Fibroblast of skin of left biceps (primary cell): ENCODE results near the gene FBXW5.

Experiments used
- DNase-seq, 2 experiments: peaks; one replicate each; pipeline ENCODE4 v3.0.0-alpha.2; 2013; ENCODE audit warnings: low read depth in 2 of 2

The FBXW5 gene

DNA sequence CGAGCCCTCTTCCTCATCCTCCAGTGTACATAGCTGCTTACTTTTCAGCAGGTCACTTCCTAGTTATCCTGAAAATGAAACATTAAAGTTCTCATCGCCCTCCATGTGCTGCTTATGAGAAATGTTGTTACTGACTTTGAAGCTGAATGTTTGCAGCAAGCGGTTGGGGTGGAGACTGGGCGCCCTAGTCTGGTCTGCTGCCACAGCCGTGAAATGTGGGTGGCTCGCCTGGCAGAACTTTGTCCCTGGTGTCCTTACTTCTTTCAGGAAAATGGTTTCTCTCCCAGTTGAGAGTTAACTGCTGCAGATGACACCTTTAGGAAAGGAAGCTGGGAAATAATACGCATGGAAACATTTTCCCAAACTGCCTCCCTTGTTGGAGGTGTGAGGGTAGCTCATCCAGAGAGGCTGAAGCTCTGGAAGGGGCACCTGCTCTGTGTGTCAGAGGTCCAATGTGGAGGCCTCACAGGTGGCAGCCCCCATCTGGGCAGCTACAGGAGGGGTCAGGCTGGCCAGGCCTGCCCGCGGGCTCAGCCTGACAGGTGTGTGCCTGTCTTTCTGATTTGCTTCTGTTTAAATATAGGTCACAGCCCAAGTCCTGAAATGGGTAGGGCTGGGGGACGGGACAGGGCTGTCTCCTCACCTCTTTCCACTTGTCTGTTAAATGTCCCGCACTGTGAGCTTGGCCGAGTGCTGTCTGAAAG is 34.2 kb downstream of the FBXW5 start:
- DNase-seq, result no peak

DNA sequence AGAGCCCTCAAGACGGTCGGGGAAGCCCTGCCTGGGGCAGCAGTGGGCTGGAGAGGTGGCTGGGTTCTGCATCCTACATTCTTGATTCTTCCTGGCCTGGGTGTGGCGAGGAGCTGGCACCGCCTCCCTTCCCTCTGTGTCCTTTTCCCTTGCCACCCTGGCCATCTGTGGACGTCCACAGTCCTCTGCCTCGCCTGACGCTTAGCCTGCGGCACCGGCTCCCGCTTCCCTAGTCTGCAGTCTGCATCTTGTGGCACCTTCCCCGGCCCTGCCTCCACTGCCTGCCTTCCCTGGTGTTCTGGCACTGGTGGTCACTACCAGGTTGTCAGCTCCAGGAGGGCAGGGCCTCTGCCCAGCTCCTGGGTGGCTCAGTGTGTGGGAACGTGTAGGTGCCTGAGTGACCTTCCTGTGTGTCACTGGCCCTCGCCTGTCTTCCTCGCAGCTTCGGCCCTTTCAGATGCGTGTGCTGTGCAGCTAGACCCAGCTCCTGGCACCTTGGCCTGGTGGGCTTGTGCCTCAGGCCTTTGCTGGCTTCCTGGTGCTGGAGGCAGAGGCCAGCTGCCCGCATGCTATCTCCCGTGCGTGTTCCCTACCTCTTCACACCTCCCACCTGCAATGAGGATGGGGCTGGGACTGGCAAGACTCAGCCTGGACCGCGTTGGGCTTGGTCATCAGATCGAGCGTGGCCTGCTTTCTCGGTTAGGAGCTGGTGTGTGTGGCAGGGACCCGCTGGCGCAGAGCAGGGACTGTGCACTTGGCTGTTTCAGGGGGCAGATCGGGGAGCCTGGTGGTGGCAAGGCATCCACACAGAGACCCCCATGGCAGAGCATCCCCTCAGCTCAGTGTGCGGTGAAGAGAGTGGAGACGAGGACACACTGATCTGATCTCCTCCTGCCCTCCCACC is 37.3 kb downstream of the FBXW5 start:
- no peak for DNase-seq

DNA sequence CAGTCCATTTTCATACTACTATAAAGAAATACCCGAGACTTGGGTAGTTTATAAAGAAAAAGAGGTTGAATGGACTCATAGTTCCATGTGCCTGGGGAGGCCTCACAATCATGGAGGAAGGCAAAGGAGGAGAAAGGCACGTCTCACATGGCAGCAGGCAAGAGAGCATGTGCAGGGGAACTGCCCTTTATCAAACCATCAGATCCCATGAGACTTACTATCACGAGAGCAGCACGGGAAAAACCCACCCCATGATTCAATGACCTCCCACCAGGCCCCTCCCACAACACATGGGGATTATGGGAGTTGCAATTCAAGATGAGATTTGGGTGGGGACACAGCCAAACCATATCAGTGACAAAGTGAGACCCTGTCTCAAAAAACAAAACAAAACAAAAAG is 38.3 kb downstream of the FBXW5 start:
- no peak for DNase-seq

DNA sequence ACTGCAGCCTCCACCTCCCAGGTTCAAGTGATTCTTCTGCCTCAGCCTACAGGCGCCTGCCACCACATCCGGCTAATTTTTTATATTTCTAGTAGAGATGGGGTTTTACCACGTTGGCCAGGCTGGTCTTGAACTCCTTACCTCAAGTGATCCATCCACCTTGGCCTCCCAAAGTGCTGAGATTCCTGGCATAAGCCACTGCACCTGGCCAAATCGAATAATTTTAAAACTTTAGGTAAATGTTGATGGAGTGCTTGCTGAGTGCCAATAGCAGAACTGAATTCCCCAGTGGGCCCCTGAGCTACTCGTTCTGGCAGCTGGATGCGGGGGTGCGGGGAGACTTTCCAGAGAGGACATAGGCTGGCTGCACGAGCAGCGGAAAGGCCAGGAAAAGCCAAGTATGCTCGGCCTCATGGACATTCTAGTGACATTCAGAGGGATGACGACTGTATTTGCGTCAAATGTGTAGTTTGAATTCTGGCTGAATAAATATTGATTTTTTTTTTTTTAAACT is 41.4 kb downstream of the FBXW5 start:
- DNase-seq, result no peak

DNA sequence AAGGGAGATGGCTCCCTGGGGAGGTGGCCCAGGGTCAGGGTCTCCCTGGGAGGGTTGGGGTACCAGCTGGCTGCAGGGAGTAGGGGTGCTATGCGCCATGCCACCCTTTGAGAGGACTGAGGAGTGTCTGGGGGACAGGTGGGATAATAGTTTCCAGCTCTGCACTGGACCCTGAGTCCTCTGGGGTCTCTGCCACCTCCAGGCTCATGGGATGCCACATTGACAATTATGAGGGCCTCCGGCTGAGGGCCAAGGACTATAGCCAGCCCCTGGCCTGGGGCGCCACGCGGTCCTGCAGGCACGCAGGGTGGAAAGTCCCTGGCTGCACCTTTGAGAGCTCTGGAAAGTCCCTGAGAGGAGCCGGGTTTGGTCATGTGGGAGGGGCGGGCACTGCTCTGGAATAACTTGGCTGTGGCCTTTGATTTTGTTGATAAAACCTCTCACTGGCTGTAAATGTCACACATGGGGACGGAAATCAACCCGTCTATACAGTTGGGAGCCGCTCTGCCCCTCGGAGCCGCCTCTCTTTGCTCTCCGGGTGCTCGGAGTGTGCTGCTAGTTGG is 42.2 kb downstream of the FBXW5 start:
- DNase-seq, result no peak

DNA sequence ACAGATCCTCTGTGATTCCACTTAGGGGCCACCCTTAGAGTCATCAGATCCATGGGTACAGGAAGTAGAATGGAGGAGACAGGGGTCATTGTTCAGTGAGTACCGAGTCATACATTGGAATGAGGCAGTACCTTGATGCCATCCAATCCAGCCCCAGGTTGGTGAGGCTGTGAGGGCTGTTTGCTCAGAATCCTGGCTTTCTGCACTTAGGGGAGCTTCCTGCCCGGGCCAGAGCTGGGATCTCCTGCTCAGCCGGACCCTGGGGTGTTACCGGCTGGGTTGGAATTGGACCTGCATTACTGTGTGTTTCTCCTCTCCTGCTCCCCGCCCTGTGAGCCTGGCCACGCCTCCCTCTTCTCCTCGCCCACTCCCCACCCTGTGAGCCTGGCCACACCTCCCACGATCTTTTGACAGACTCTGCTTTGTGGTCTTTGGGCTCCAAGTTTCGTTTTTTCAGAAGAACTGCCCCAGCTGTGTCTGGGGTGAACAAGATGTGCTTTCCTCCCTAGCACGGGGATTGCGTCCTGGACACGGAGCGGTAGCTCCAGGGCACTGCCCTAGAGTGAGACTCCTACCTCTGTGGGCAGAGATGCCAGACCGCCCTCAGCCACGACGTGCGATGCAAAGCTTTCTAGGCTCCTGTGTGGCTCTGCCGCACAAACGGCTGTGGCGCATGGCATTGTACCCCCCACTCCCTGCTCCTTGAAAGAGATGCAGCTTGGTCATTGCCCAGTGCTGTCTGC is 42.9 kb downstream of the FBXW5 start:
- DNase-seq, result no peak

DNA sequence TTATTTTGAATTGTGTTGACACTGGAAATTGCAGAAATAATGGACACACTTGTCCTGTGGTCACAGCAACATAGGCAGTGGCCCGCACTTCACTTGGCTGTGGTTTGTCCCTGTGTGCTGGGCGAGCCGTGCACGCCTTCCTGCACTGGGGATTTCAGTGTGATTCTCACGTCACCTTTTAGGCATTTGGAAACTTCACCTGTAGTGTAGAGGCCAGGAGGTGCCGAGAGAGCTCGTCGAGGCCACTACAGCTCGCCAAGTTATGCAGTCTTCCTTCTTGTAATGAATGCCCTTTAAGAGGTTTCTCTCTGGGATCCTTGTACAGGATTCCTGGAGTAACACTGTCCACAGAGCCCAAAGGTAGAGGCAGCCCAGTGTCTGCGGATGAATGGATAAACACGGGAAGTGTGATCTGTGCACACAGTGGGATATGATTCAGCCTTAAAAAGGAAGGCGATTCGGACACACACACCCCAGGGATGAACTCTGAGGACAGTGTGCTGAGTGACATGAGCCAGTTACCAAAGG is 43.5 kb downstream of the FBXW5 start:
- DNase-seq, result no peak

DNA sequence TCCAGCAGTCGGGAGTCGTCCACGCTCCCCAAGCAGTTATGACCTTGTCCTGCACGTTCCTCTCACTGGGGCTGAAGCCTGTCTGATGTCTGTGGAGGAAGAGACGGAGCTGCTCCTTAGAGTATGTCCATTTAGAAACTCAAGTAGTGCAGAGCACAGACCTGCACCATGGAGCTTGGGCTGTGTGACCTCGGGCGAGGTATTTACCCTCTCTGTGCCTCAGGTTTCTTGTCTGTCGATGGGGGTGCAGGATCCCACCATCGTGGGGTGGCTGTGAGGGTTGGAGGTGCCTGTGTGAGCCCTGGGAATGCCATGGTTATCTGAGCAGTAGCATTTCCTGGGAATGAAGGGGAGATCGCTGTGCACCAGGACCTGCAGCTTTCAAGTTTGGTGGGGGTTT is 44.0 kb downstream of the FBXW5 start:
- no peak for DNase-seq

DNA sequence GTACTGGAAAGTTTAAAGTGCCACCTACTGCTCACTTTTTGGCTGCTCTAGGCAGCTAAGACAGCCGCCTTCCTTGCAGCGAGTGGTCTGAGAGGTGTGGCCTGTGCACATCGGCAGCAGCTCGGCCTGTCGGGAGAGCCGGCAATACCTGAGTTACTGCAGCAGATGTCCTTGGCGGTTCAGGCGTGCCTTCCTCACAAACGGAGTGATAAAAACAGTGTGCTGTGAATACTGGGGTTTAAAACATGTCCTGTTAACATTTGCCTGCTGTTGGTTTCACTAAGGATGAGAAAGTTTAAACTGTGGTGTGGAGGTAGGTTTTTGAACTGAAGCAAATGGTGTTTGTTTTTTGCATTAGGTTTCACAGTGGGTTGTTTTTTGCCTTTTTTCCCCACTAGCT is 45.3 kb downstream of the FBXW5 start:
- DNase-seq, result no peak

DNA sequence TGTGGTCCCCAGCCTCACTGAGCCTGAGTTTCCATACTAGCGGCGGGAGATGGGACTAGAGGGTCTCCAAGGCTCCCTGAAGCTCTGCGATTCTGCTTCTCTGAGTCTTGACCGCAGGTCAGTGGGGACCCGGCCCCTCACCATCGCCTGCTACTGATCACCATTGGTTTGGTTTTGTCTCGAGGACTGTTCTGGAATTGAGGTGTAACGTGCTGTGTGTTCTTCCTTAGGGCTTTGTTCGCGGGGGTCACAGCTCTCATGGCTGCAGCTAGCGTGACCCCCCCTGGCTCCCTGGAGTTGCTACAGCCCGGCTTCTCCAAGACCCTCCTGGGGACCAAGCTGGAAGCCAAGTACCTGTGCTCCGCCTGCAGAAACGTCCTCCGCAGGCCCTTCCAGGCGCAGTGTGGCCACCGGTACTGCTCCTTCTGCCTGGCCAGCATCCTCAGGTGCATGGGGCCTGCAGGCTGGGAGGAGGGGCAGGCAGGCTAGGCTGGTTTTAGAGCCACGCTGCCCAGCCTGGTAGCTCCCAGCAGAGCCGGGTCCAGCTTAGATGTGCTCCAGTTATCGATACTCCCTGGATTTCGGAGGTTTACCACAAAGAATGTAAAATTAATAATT is 45.9 kb downstream of the FBXW5 start:
- no peak for DNase-seq

DNA sequence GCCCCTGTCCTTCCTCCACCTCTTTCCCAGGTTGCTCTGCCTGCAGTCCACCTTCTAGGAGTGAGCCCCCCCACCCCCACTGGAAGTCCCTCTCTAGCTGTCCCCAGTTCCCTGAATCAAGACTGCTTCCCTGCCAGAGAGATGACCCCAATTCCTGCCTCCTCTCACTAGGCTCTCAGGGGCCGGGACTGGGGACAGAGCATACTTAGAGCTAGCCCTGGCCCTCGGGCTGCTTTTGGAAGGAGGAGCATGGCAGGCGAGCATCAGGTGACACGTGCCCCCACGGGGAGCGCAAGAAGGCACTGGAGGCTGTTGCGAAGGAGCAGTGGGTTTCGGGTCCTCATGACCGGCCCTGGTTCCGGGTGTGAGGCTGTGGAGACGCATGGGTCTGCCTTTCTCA is 48.5 kb downstream of the FBXW5 start:
- no peak for DNase-seq

DNA sequence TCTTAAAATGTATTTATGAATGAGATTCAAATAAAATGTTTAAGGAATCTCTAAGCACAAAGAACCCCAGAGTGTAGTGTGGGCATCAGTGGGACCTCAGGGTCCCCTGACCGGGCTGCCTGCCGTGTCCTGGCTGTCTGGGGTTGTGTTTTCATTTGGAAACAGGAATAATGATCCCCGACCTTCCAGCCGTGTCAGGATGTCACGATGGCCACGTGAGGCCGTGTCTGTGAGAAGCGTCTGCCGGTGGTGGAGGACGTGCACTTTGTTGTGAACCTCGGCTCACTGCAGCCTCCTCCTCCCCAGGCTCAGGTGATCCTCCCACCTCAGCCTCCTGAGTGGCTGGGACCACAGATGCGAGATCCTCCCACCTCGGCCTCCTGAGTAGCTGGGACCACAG is 53.9 kb downstream of the FBXW5 start:
- DNase-seq, result no peak
